ENCODE data around the gene CACTIN.
"Not testable (repeated sequence)": the region's sequence is repeated elsewhere in the genome, so short reads cannot be mapped to it uniquely, and the experiment has no call there.

GRCh38 chr19:3628766-3629165 is 2.2 kb upstream of the CACTIN start:
- not testable (repeated sequence) for TF ChIP-seq MAFK (IDR thresholded peaks at IDR 0.05; ENCODE audit: low read depth, low read length); CTCF (conservative IDR thresholded peaks at IDR 0.05; ENCODE audit: low read depth, low read length); CEBPB (IDR thresholded peaks at IDR 0.05; ENCODE audit: low read depth, low read length); RAD21 (IDR thresholded peaks at IDR 0.05; ENCODE audit: low read length); RFX5 (IDR thresholded peaks at IDR 0.05; ENCODE audit: low read depth, low read length); FOS (IDR thresholded peaks at IDR 0.05; ENCODE audit: low read depth, low read length); POLR2A (IDR thresholded peaks at IDR 0.05; ENCODE audit: low read depth, low read length); BHLHE40 (IDR thresholded peaks at IDR 0.05; ENCODE audit: low read depth, low read length); MXI1 (IDR thresholded peaks at IDR 0.05; ENCODE audit: borderline replicate concordance, low read depth, low read length); CHD1 (IDR thresholded peaks at IDR 0.05; ENCODE audit: low read depth, low read length); ELK1 (IDR thresholded peaks at IDR 0.05; ENCODE audit: borderline replicate concordance, low read depth, low read length); USF2 (IDR thresholded peaks at IDR 0.05; ENCODE audit: low read depth, low read length)

All from IMR-90 (cell line).